ENCODE measurements around the gene DOCK2.

DNA sequence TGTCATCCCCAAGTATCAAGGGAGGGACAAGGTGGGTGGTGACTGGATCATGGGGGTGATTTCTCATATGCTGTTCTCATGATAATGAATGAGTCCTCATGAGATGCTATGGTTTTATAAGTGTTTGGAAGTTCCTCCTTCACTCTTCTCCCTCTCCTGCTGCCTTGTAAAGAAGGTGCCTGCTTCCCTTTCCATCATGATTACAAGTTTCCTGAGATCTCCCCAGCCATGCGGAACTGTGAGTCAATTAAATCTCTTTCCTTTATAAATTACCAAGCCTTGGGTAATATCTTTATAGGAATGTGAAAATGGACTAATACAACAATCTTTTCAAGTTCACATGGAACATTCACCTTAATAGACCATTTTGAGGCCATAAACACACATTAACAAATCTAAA, 21.5 kb upstream of the DOCK2 start:
- TF ChIP-seq, protein P1, sequence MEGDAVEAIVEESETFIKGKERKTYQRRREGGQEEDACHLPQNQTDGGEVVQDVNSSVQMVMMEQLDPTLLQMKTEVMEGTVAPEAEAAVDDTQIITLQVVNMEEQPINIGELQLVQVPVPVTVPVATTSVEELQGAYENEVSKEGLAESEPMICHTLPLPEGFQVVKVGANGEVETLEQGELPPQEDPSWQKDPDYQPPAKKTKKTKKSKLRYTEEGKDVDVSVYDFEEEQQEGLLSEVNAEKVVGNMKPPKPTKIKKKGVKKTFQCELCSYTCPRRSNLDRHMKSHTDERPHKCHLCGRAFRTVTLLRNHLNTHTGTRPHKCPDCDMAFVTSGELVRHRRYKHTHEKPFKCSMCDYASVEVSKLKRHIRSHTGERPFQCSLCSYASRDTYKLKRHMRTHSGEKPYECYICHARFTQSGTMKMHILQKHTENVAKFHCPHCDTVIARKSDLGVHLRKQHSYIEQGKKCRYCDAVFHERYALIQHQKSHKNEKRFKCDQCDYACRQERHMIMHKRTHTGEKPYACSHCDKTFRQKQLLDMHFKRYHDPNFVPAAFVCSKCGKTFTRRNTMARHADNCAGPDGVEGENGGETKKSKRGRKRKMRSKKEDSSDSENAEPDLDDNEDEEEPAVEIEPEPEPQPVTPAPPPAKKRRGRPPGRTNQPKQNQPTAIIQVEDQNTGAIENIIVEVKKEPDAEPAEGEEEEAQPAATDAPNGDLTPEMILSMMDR (IDR thresholded peaks at IDR 0.05; ENCODE audit: borderline replicate concordance, extremely low read depth, low read length, poor library complexity, severe bottlenecking), result no peak
- no peak for TF ChIP-seq EZH2 (IDR thresholded peaks at IDR 0.05; ENCODE audit: borderline replicate concordance, low read depth, low read length, severe bottlenecking)
